HG02981 (cell line): ENCODE measurements around the gene DKK3.

ENCODE experiments used
- ATAC-seq: cut with Tn5 transposase; IDR thresholded peaks from one replicate; pipeline ENCODE4 v1.9.1; 2021; ENCODE audit warnings: mild to moderate bottlenecking, moderate library complexity; ENCODE audit not compliant: unreplicated experiment

The DKK3 gene

GRCh38 chr11:12006552-12007229 lies 1.7 kb downstream of the DKK3 start:
- ATAC-seq = no peak

- ATAC-seq = no peak
These were observed 3.0 kb downstream of the DKK3 start for GRCh38 chr11:12005476-12005875.

GRCh38 chr11:12005061-12005460 lies 3.4 kb downstream of the DKK3 start:
- ATAC-seq = no peak

- no peak for ATAC-seq
These were observed 4.6 kb downstream of the DKK3 start for GRCh38 chr11:12003815-12004214.

GRCh38 chr11:12003336-12003735 lies 5.1 kb downstream of the DKK3 start:
- no peak for ATAC-seq

GRCh38 chr11:12001186-12001585 lies 7.2 kb downstream of the DKK3 start:
- no peak for ATAC-seq

GRCh38 chr11:11998091-11998781 lies 10.2 kb downstream of the DKK3 start:
- no peak for ATAC-seq

GRCh38 chr11:11997049-11997322 lies 11.4 kb downstream of the DKK3 start:
- ATAC-seq = no peak

GRCh38 chr11:11996321-11997048 lies 11.9 kb downstream of the DKK3 start:
- ATAC-seq = no peak

- ATAC-seq = no peak
These were observed 12.8 kb downstream of the DKK3 start for GRCh38 chr11:11995601-11996000.

GRCh38 chr11:11993839-11994238 lies 14.6 kb downstream of the DKK3 start:
- no peak for ATAC-seq

GRCh38 chr11:11992257-11993212 lies 15.9 kb downstream of the DKK3 start:
- ATAC-seq = no peak

- ATAC-seq = no peak
These were observed 18.4 kb downstream of the DKK3 start for GRCh38 chr11:11989774-11990744.

GRCh38 chr11:11988681-11989261 lies 19.7 kb downstream of the DKK3 start:
- no peak for ATAC-seq

- ATAC-seq = no peak
These were observed 20.3 kb downstream of the DKK3 start for GRCh38 chr11:11988099-11988651.

- no peak for ATAC-seq
These were observed 20.9 kb downstream of the DKK3 start for GRCh38 chr11:11987503-11988022.

- no peak for ATAC-seq
These were observed 22.2 kb downstream of the DKK3 start for GRCh38 chr11:11985954-11986949.
